NCI-H524 (cell line): ENCODE results near the gene KCNIP4.
"Not testable (repeated sequence)": the region's sequence is repeated elsewhere in the genome, so short reads cannot be mapped to it uniquely, and the experiment has no call there.

Source experiments
- DNase-seq, 2 experiments: peaks; one replicate each; lab custom pipeline; 2025; lab: John Stamatoyannopoulos, UW

Gene KCNIP4

DNA sequence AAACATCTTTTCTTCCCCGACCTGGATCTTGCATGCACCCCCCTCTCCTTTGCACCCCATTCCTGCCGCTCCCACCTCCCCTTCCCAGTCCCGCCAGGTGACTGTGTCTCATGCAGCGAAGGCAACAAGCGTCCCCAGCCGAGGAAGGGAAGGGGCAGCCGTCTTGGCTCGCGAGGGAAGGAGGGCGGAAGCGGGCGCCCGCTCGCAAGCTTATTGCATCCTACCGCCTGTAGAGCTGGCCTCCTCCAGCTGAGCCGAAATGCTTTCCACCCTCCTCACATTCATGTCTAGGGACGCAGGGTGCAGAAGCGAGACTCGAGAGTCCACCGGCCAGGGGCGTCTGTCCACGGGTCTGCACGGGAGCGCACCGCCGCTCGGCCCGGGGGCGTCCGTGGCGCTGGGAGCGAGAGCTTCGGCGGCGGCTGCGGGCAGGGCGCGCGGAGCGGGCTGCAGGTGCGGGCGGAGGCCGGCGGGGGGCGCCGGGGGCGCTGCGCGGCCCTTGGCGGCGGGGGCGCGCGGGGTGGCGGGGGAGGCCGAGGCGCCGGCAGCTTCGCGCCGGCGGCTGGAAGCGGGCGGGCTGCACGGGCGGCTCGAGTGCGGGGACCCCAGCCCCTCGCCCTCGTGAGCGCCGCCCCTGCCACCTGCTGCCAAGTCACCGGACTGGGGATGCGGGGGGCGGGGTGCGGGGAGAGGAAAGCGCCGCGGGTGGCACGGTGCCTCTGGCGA is at the start of gene KCNIP4:
Gene KCNIP4, minus strand, starts transcription at position 426 of the 726 bp plus-strand sequence.
- peak; percentile 22 to 69 for DNase-seq

GRCh38 chr4:21996618-21997017 is 48.0 kb upstream of the KCNIP4 start:
- DNase-seq = not testable (repeated sequence)

DNA sequence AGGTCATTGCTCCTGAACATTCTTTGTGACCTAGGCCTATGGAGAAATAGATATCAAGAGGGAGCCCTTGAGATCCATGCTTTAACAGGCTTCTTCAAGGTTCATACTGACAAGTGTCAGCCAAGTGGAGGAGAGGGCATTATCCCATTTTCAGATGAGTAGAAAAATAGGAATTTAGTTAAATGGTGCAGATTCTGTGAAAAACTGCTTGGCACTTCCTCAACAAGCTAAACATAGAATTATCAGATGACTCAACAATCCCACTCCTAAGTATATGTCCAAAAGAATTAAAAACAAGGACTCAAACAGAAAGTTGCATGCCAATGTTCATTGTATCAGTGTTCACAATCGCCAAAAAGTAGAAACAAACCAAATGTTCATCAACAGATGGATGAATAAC is 43.8 kb upstream of the KCNIP4 start:
- no peak for DNase-seq

DNA sequence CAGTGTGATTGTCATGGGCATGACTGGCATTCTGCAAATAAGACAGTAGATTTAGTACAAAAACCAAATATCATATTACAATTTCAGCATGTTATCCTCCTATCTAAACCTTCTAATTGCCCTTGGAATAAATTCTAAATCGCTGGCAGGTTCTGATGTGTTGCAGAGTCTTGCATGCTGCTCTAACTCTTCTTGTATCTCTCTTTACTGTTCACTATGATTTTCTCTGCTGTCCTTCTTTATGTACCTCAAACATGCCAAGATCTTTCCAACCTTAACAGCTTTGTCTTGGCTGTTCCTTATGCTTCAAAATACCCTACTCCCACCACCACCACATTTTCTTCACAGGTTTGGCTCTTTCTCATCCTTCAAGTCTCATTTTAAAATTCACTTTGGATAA is 43.0 kb upstream of the KCNIP4 start:
- no peak for DNase-seq

DNA sequence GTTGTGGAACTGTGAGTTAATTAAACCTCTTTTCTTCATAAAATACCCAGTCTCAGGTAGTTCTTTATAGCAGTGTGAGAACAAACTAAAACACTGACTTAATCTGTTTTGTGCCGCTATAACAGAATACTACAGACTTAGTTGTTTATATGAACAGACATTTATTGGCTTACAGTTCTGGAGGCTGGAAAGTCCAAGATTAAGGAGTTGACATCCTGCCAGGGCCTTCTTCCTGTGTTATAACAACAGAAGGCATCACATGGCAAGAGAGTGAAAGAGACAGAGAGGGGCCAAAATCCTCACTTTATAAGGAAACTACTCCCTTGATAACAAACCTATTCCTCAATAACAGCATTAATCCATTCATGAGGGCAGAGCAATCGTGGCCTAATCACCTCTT is 42.5 kb upstream of the KCNIP4 start:
- no peak for DNase-seq

DNA sequence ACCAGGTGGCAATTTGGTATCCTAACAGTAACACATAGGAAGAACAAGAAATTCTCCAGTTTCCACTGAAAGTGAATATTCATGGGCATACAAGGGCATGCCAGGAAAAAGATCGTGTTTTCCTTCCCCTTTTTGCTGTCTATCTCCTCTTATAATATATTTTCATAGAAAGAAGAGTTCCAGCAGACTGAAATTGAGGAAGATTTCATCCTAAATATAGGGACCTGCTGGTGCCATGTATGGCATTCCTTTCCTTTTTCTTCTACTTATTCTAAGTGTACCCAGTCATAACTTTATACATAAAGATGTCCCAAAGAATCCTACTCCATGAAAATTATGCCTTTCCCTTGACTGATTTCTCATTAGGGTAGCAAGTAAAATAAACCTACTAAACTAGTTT is 40.8 kb upstream of the KCNIP4 start:
- DNase-seq = no peak

DNA sequence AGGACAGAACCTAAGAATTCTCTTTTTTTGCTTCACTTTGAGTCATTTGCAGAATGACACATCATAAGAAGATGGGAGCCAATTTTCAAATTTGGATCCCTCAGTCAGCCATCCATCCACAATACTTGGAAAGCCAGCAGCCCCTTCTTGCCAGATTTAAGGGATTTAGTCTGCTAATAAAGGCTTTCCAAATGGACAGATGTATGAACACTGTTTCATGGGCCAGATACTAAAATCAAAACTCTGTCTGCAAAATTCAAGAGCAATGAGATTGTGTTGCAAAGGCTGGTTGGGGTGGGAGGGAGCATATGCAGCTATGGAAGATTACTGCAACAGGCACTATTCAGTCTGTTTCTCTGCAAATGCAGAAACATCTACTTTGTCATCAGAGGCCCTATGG is 37.7 kb upstream of the KCNIP4 start:
- DNase-seq = no peak

- no peak for DNase-seq
Measured at GRCh38 chr4:21982087-21982486, 33.5 kb upstream of the KCNIP4 start.

- DNase-seq = no peak
Measured at GRCh38 chr4:21979196-21979595, 30.6 kb upstream of the KCNIP4 start.

- DNase-seq = no peak
Measured at GRCh38 chr4:21976166-21976565, 27.6 kb upstream of the KCNIP4 start.

DNA sequence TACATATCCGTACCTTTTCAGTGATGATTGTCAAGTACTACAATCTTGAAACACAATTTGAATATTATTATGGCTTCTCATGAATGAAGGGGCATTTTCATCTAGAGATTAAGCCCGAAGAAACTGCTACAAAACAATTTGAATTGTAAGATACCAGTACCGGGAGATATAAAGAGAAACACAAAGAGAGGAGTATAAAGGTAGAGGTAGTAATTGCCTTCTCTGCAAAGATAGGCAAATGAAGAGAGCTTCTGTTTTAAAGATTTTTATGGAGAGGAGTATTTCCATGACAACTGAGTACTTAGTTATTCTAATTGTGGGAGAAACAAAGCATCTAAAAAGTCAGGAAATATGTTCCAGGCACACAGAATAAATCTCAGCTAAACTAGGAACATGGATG is 25.3 kb upstream of the KCNIP4 start:
- DNase-seq = no peak

DNA sequence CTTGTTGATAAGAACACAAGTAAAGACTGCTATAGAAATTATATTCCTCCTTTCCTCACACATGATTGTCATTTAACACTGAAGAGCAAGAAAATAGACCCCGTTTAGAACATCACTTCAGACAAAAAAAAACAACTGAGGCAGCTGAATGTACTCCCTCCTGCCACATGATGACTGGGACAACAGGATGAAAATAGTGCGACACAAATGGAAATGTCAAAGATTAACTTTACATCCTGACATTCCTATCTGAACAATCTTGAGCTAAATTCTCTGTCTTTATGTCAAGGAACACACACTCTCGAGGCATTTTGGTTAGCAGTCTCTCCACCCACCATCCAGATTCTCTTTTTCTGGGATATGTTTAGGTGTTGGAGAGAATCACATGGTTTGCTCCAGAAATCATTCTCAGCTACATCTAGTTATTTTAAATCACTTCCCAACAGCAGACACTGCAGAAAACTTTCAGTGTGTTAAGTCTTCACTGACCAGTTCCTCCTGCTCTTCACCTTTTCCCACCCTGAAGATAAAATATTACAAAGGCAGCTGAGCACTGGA is 16.3 kb upstream of the KCNIP4 start:
- no peak for DNase-seq

DNA sequence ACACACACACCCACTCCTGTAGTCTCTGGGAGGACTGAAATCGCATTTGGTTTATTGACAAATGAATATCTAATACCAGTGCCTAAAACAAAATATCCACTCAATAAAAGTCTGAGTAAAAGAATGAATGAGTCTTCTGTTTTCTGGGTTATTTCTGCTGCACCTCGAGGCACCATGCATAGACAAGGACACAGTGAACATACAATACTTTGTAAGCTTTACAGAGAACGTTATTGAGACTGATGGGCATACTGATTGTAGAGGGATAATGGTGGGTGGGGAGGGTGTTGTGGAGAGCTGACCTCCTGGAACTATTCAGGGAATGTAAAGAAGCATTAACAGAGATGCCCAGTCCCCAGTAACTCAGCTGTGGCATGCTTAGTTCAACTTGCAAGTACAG is 14.1 kb upstream of the KCNIP4 start:
- DNase-seq = no peak

DNA sequence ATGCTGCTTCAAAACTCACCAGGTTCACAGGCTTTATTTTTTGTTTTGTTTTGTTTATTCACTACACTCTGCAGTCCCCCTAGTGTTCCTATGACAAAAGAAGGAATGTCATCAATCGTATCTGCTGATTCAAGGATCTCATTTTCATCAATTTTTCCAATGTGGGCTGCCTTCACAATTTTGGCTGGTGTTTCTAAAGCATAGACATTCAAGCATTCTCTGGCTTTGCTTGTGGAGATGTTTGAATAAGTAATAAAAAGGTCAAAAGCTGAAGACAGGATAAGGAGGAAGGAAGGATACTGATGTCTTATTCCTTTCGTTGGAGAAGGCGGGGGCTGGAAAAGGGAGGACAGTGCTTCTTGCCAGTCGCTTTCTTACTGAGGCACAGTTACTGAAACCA is 12.2 kb upstream of the KCNIP4 start:
- DNase-seq = no peak

DNA sequence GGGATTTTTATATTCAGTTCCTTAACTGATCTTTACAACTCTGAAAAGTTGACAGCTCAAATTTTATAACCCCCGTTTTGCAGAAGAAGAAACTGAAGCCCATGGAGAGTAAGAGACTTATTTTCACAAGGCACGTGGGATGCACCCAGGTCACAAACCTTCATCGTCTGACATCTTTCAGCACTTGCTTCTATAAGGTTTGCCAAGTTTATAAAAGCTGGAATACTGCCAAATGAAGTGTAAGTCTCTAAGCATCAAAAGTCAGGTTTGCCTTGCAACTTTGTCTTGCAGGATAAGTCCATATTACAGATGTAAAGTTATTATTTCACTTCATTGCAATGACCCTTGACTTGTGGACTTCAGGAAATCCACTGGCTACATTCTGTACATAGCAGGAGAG is 6.3 kb upstream of the KCNIP4 start:
- no peak for DNase-seq

DNA sequence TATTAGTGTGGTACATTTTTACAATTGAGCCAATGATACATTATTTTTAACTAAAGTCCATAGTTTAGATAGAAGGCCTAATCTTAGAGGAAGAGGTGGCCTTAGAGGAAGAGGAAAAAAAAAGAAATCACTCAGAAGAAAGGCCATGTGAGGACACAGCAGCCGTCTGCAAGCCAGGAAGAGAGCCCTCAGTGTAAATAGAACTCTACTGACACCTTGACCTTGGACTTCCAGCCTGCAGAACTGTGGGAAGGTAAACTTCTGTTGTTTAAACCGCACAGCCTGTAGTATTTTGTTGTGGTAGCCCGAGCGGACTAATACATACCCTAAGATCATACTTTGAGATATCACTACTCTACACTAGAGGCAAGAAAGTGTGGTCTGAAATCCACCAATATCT is 5.1 kb upstream of the KCNIP4 start:
- DNase-seq = no peak

DNA sequence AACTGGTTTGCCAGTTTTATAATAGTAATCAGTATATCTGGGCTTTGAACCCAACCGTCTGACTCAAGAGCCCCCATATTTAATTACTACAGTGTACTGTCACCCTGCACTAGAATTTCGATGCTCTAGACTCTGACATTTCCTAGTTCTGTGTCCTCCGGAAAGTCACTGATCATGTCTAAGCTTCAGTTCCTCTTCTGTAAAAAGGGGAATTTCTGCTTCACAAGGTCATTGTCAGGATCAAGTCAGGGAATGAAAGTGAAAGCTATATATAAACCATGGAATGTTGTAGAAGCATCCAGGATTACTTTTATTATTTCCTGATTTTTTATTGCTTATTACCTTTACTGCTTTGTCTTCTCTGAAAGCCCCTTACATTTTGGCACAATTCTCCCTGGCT is 4.0 kb upstream of the KCNIP4 start:
- no peak for DNase-seq

DNA sequence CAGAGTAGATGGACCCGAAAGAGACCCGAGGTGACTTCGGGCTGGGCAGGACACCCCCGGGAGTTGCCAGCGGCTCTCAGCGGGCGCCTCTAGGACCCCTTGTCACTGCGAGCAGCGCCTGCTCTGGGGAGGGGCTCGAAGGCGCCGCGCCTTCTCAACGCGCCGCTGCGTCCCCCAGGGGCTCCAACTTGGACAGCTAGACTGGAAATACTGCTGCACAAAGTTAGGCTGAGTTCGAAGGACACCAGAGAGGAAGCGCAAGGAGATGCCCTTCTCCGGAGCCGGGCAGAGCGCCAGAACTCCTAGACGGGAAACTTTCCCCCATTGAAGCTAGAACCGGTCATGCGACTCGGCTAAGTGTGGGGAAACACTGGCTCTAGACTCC is 493 bp upstream of the KCNIP4 start:
- DNase-seq = peak in 1 of 2 experiments; percentile 54

GRCh38 chr4:21947791-21948346 is 703 bp downstream of the KCNIP4 start:
- peak; percentile 10 to 45 for DNase-seq

DNA sequence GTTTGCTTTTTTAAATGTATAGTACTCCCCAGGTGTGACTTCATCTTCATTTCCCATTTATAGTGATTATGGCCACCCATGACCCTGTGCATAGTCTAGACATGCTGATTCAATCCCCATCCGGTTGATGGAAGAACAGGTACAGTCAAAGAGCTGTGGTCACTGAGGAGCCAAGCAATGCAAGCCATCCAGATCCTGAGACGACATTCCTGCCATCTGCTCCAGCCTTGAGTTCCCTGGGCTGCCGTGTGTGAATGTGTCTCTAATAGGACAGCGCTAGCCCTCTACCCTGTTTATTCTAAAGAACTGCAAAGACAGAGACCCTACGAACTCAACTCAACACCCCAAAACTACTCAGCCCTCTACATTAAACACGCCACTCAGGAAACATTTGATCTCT is 1.7 kb downstream of the KCNIP4 start:
- DNase-seq = peak; percentile 25 to 65

GRCh38 chr4:21921526-21922180 is 26.9 kb downstream of the KCNIP4 start:
- no peak for DNase-seq

- DNase-seq = peak in 1 of 2 experiments; percentile 54
Measured at GRCh38 chr4:21915761-21916160, 32.8 kb downstream of the KCNIP4 start.

GRCh38 chr4:21901831-21902230 is 46.7 kb downstream of the KCNIP4 start:
- no peak for DNase-seq
